Inferior parietal cortex (tissue), 1 donor: Measurements from ENCODE around the gene BLNK.
"Not testable (repeated sequence)": the region's sequence is repeated elsewhere in the genome, so short reads cannot be mapped to it uniquely, and the experiment has no call there.

Experiments used
- DNase-seq: peaks from one replicate; pipeline ENCODE4 v3.0.0-alpha.2; 2016; ENCODE audit errors: extremely low spot score

The BLNK gene

GRCh38 chr10:96271016-96271815 is at the start of gene BLNK:
TSS of gene BLNK (minus strand) at chr10:96271569. CDS start at chr10:96271398, 171 bp downstream.
- no peak for DNase-seq

- DNase-seq: no peak
Observed at GRCh38 chr10:96319754-96320474, 48.5 kb upstream of the BLNK start.

- no peak for DNase-seq
Observed at GRCh38 chr10:96317067-96317833, 45.9 kb upstream of the BLNK start.

- no peak for DNase-seq
Observed at GRCh38 chr10:96313344-96313743, 42.0 kb upstream of the BLNK start.

- DNase-seq: no peak
Observed at GRCh38 chr10:96311180-96311715, 39.9 kb upstream of the BLNK start.

- no peak for DNase-seq
Observed at GRCh38 chr10:96310321-96310669, 38.9 kb upstream of the BLNK start.

GRCh38 chr10:96309628-96310320 is 38.4 kb upstream of the BLNK start:
- DNase-seq: no peak

- not testable (repeated sequence) for DNase-seq
Observed at GRCh38 chr10:96308854-96309253, 37.5 kb upstream of the BLNK start.

- DNase-seq: peak; percentile 36
Observed at GRCh38 chr10:96306516-96306915, 35.1 kb upstream of the BLNK start.

GRCh38 chr10:96305019-96305418 is 33.6 kb upstream of the BLNK start:
- no peak for DNase-seq

GRCh38 chr10:96304230-96304629 is 32.9 kb upstream of the BLNK start, which contains the start of gene DNTT:
TSS of gene DNTT (plus strand) at chr10:96304434. CDS start at chr10:96304498, 64 bp downstream.
- DNase-seq: no peak

GRCh38 chr10:96301616-96302015 is 30.2 kb upstream of the BLNK start:
- no peak for DNase-seq

- peak; percentile 11 for DNase-seq
Observed at GRCh38 chr10:96299383-96299782, 28.0 kb upstream of the BLNK start.

GRCh38 chr10:96298362-96298761 is 27.0 kb upstream of the BLNK start:
- DNase-seq: no peak

GRCh38 chr10:96297486-96297885 is 26.1 kb upstream of the BLNK start:
- no peak for DNase-seq

GRCh38 chr10:96295475-96295874 is 24.1 kb upstream of the BLNK start:
- no peak for DNase-seq

- DNase-seq: peak; percentile 64
Observed at GRCh38 chr10:96292971-96293920, 21.9 kb upstream of the BLNK start.

GRCh38 chr10:96290368-96291133 is 19.2 kb upstream of the BLNK start:
- no peak for DNase-seq

GRCh38 chr10:96289218-96289910 is 18.0 kb upstream of the BLNK start:
- no peak for DNase-seq
